Keratinocyte (primary cell): ENCODE results near the gene GLTPD2. TPM values are rescaled to one million over a fixed set of nuclear protein-coding genes. Genes with fewer than 3 reads are reported as not detected.
A peak's percentile ranks its signal among the peaks of the same experiment; 100 is the strongest.

Experiments
- DNase-seq: peaks from one replicate; pipeline ENCODE4 v3.0.0-alpha.2; 2011; ENCODE audit warnings: low read depth, missing footprints, low spot score
- FAIRE-seq: peaks from 2 replicates; lab custom pipeline; 2011; peaks lifted over from hg19 to GRCh38; lab: Jason Lieb, UNC
- H2AFZ ChIP-seq: 2 replicates; pipeline ENCODE4 v1.6.0; 2012; ENCODE audit warnings: low read length, control low read depth, inconsistent platforms; ENCODE audit not compliant: control insufficient read depth
- H3K27ac ChIP-seq: 2 replicates; pipeline ENCODE4 v1.5.1; 2011; ENCODE audit warnings: low read length; ENCODE audit not compliant: control insufficient read depth, insufficient read depth
- H3K27me3 ChIP-seq: 3 replicates; pipeline ENCODE4 v1.6.0; 2011; ENCODE audit warnings: low read length; ENCODE audit not compliant: control insufficient read depth, insufficient read depth; ENCODE audit errors: extremely low read depth
- H3K36me3 ChIP-seq, 2 experiments: 2 replicates in 1 of 2; 3 replicates in 1 of 2; pipeline ENCODE4 v1.5.1; 2011; ENCODE audit warnings: low read length in 2 of 2, mild to moderate bottlenecking in 1 of 2; ENCODE audit not compliant: control insufficient read depth in 2 of 2, insufficient read depth in 2 of 2; ENCODE audit errors: extremely low read depth in 1 of 2
- H3K4me1 ChIP-seq: 3 replicates; pipeline ENCODE4 v1.5.1; 2011; ENCODE audit warnings: low read length; ENCODE audit not compliant: control insufficient read depth, insufficient read depth; ENCODE audit errors: extremely low read depth
- H3K4me2 ChIP-seq: 3 replicates; pipeline ENCODE4 v1.6.0; 2011; ENCODE audit warnings: low read depth, low read length; ENCODE audit not compliant: control insufficient read depth, insufficient read depth; ENCODE audit errors: extremely low read depth
- H3K4me3 ChIP-seq, 3 experiments: fragments of 200-600 bp in 1 of 3; sonication (generic) in 1 of 3; 2 replicates in 2 of 3; 3 replicates in 1 of 3; pipeline ENCODE4 v1.5.1; 2011 to 2016; ENCODE audit warnings: low read length in 3 of 3, mild to moderate bottlenecking in 3 of 3, control low read depth in 2 of 3, inconsistent platforms in 1 of 3, low read depth in 1 of 3, mixed read lengths in 1 of 3, mixed run types in 1 of 3, moderate library complexity in 1 of 3; ENCODE audit not compliant: control insufficient read depth in 2 of 3, insufficient read depth in 2 of 3; ENCODE audit errors: extremely low read depth in 1 of 3
- H3K79me2 ChIP-seq: 2 replicates; pipeline ENCODE4 v1.6.0; 2012; ENCODE audit warnings: low read length; ENCODE audit not compliant: control insufficient read depth, insufficient read depth
- H3K9ac ChIP-seq: 3 replicates; pipeline ENCODE4 v1.6.0; 2011; ENCODE audit warnings: low read length; ENCODE audit not compliant: control insufficient read depth, insufficient read depth; ENCODE audit errors: extremely low read depth
- H3K9me1 ChIP-seq: 3 replicates; pipeline ENCODE4 v1.6.0; 2011; ENCODE audit warnings: low read length; ENCODE audit not compliant: control insufficient read depth, insufficient read depth; ENCODE audit errors: extremely low read depth
- H3K9me3 ChIP-seq: 2 replicates; pipeline ENCODE4 v1.5.1; 2012; ENCODE audit warnings: low read depth, low read length; ENCODE audit not compliant: control insufficient read depth
- H4K20me1 ChIP-seq: 3 replicates; pipeline ENCODE4 v1.6.0; 2011; ENCODE audit warnings: low read length; ENCODE audit not compliant: control insufficient read depth, insufficient read depth; ENCODE audit errors: extremely low read depth
- EZH2 ChIP-seq: IDR thresholded peaks from one replicate; pipeline ENCODE4 v1.6.1; 2012; ENCODE audit warnings: inconsistent platforms, mild to moderate bottlenecking, low read length, moderate library complexity
- dilution Hi-C: fragments of 300-500 bp; cut with MboI; formaldehyde crosslinking; loops from one replicate; pipeline ENCODE4 v1.7.0; 2020; ENCODE audit warnings: low sequenced_read_pairs; ENCODE audit not compliant: extremely low pct_ligation_motif_present
- polyA plus RNA-seq, 5 experiments: library from polyadenylated mRNA; depleted of rRNA in 3 of 5; stranded (reverse) in 3 of 5; stranded (forward) in 1 of 5; unstranded in 1 of 5; fragments of >200 nt; gene quantifications; 1 replicate in 1 of 5; 2 replicates in 3 of 5; 3 replicates in 1 of 5; pipeline versions ENCODE4 v1.2.1 to v1.2.3, GENCODE V29; 2011 to 2012; ENCODE audit warnings: missing spikeins in 2 of 5, low read depth in 1 of 5, low replicate concordance in 1 of 5
- TF ChIP-seq, protein P1 (sequence below), 3 experiments: IDR thresholded peaks in 1 of 3; conservative IDR thresholded peaks in 1 of 3; optimal IDR thresholded peaks in 1 of 3; 2 replicates in 2 of 3; 3 replicates in 1 of 3; pipeline versions ENCODE3 to v1.5.1; 2011; ENCODE audit warnings: low read length in 3 of 3, mild to moderate bottlenecking in 3 of 3, moderate library complexity in 2 of 3, control low read depth in 1 of 3, inconsistent platforms in 1 of 3; ENCODE audit not compliant: insufficient read depth in 2 of 3; ENCODE audit errors: extremely low read depth in 1 of 3

Gene GLTPD2
- polyA plus RNA-seq, 1 donor (not counting 4 experiments of a cell fraction or from before 2014, with no cell fraction given), result not detected

DNA sequence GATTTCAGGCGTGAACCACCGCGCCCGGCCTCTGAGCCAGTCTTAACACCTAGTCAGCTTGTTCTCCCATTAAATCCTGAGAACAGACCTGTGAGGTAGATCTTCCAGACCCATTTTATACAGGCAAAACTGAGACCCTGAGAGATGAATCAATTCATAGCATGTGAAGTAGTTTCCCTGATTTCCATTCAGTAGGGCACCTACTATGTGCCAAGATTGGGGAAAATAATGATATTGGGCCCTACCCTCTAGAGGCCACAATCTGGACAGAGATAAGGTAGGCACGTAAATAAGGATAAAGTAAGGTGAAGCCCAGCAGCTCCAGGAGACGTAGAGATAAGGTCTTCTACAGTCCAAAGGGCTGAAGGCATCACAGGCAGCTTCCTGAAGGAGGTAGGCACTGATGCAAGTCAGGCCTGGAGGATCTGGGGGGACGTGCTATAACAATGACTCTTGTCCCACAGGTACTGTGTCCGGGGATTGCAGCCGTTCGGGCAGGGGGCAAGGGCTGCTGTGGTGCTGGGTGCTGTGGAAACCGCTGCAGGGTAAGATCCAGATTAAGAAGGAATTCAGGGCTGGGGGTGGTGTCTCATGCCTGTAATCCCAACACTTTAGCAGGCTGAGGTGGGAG is 8.3 kb upstream of the GLTPD2 start:
- DNase-seq, result no peak
- TF ChIP-seq, protein P1, sequence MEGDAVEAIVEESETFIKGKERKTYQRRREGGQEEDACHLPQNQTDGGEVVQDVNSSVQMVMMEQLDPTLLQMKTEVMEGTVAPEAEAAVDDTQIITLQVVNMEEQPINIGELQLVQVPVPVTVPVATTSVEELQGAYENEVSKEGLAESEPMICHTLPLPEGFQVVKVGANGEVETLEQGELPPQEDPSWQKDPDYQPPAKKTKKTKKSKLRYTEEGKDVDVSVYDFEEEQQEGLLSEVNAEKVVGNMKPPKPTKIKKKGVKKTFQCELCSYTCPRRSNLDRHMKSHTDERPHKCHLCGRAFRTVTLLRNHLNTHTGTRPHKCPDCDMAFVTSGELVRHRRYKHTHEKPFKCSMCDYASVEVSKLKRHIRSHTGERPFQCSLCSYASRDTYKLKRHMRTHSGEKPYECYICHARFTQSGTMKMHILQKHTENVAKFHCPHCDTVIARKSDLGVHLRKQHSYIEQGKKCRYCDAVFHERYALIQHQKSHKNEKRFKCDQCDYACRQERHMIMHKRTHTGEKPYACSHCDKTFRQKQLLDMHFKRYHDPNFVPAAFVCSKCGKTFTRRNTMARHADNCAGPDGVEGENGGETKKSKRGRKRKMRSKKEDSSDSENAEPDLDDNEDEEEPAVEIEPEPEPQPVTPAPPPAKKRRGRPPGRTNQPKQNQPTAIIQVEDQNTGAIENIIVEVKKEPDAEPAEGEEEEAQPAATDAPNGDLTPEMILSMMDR (optimal IDR thresholded peaks at IDR 0.05 in 1 of 3, IDR thresholded peaks at IDR 0.05 in 1 of 3, conservative IDR thresholded peaks at IDR 0.05 in 1 of 3; ENCODE audit: extremely low read depth in 1 of 3, insufficient read depth in 2 of 3, low read length in 3 of 3), result no peak
- TF ChIP-seq EZH2, result no peak
- Histone ChIP-seq H3K9me3 (no peaks in the 10 kb centered on the region), H3K4me1 (peaks cover 2% of the 10 kb centered on the region), H3K79me2 (no peaks in the 10 kb centered on the region), H3K9me1 (no peaks in the 10 kb centered on the region), H3K9ac (no peak overlapping the region), H3K4me3 (no peak overlapping the region), H2AFZ (no peak overlapping the region), H4K20me1 (no peaks in the 10 kb centered on the region), H3K4me2 (no peak overlapping the region), H3K27me3 (peaks cover 19% of the 10 kb centered on the region), H3K36me3 (no peaks in the 10 kb centered on the region), H3K27ac (no peak overlapping the region)
- FAIRE-seq, result no peak
- dilution Hi-C loops, result no loop called here

DNA sequence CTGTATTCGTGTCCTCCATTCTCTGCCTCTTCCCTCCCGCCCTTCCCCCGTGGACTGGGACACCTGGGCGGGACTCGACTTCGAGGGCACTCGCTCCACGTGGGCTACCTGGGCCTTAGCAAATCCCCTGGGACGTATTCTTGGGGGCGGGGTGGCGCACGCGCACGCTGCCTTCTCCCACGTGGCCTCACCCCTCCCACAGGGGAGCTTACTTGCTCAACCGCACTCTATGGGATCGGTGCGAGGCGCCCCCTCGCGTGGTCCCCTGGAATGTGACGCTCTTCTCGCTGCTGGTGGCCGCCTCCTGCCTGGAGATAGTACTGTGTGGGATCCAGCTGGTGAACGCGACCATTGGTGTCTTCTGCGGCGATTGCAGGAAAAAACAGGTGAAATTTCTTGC is 6.1 kb upstream of the GLTPD2 start:
- Histone ChIP-seq H4K20me1 (no peaks in the 10 kb centered on the region), H2AFZ (no peak overlapping the region), H3K9ac (no peak overlapping the region), H3K79me2 (no peaks in the 10 kb centered on the region), H3K27me3 (peaks cover 26% of the 10 kb centered on the region), H3K9me3 (no peaks in the 10 kb centered on the region), H3K9me1 (no peaks in the 10 kb centered on the region), H3K36me3 (no peaks in the 10 kb centered on the region), H3K4me2 (no peak overlapping the region), H3K4me1 (peaks cover 11% of the 10 kb centered on the region), H3K4me3 (no peak overlapping the region), H3K27ac (no peak overlapping the region)
- dilution Hi-C loops, result no loop called here
- TF ChIP-seq, protein P1 (optimal IDR thresholded peaks at IDR 0.05 in 1 of 3, IDR thresholded peaks at IDR 0.05 in 1 of 3, conservative IDR thresholded peaks at IDR 0.05 in 1 of 3; ENCODE audit: extremely low read depth in 1 of 3, insufficient read depth in 2 of 3, low read length in 3 of 3), result peak in 1 of 3 experiments; percentile 13
- no peak for TF ChIP-seq EZH2
- DNase-seq (no peak), FAIRE-seq (no peak)
